Measurements from ENCODE around the gene NEUROD6.

Gene NEUROD6

GRCh38 chr7:31333291-31333690 lies 7.2 kb downstream of the NEUROD6 start:
- DNase-seq, result no peak

DNA sequence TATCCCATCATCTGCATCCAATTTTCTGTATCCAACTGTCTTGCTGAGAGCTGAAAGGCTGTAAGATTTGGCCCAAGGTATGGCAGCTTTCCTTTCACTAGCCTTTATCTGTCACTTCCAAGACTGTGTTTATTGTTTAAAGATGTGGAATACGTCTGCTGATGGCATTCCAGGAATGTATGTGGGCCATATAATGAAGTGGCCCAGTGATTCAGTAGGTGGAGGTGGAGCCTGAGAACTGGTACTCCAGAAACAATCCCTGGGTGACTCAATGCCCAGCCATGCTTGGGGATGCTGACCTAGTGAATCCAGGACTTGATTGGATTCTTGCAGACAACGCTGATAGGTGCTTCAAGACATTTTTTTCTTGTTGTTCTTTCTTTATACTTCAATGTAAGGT lies 13.5 kb downstream of the NEUROD6 start:
- no peak for DNase-seq

- DNase-seq, result no peak
These were observed 14.1 kb downstream of the NEUROD6 start for GRCh38 chr7:31326416-31326815.

DNA sequence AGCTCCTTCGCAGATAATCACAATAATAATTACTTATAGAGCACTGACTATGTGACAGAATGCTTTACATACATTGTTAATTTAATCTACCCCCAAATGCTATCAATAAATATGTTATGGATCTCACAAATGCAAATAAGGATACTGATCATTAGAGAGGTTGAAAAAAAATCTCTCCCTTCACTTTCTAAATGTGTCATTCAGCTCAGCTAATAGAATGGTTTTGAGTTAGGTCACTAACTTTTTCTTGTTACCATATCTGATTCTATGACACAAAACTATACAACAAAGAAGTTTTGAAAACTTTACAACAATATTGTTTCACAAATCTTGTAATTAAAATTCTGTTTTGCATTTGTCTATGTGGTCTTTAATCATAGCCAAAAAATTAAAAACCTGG lies 17.4 kb downstream of the NEUROD6 start:
- DNase-seq, result no peak

GRCh38 chr7:31320675-31321074 lies 19.9 kb downstream of the NEUROD6 start:
- DNase-seq, result no peak

DNA sequence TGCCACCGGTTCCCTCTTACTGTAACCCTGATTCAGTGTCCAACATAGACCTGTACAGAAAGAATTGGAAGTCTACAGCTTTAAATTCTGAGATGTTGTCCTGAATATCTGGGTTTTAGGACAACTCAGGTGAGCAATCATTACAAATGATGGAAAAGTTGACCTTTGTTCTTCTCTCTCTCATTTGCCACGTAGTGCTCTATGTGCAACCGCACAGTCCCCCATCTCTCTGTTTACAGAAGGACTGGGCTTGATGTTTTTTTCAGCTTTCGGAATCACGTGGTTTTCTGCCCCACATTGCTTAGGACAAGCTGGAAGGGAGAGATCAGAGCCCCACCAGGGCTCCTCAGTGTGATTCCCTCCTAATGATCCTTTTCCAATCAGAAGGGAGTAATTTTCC lies 22.2 kb downstream of the NEUROD6 start:
- DNase-seq, result no peak

GRCh38 chr7:31316876-31317275 lies 23.6 kb downstream of the NEUROD6 start:
- DNase-seq, result no peak

DNA sequence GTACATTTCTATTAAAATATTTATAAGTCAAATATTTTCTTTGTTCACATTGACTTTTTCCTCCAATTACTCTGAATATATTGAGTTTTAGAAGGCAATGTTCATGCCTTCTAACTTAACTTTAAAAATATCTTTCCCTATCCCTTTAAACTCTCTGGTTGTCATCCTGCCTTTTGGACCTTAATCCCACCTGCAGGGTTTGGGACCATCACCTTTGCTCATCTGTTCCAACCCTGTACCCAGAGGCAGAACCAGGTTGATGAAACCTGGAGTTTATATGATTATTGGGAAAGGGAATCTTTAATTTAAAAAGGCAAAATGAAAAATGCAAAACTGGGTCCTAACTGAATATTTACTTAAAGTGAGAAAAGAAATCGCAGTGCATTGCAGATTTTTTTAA lies 24.8 kb downstream of the NEUROD6 start:
- DNase-seq, result no peak

DNA sequence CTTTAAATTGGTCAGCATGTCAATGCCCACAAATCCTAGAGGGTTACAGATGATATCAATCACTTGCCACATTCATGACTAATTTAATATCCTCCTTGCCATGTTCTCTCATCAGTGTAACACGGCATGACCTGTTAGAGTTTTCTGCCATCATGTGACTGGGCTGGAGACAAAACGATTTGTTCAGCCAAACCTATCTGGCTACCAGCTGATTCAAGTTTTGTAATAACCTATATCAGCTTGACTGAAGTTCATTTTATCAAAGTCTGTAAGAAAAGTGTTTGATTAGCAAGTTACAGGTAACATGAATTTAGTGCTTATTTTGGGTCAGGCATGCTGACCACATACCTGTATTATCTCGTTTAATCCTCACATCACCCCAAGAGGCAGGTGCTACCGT lies 25.7 kb downstream of the NEUROD6 start:
- no peak for DNase-seq

DNA sequence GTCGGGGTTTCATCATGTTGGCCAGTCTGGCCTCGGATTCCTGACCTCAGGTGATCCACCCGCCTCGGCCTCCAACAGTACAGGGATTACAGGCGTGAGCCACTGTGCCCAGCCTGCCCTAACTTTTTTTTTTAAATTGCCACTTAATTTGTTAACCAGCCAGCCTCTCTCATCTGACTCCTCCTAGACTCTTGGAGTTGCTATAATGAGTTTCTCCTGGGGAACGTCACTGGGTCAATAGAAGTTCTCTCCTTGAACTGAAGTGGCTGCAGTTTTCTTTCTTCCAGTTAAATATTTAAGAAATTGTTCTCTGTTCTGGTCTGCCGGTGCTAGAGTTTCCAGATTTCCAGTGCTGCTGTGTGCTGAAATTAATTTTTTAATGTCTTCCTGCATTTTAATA lies 27.6 kb downstream of the NEUROD6 start:
- DNase-seq, result no peak

- no peak for DNase-seq
These were observed 29.0 kb downstream of the NEUROD6 start for GRCh38 chr7:31311552-31311951.

DNA sequence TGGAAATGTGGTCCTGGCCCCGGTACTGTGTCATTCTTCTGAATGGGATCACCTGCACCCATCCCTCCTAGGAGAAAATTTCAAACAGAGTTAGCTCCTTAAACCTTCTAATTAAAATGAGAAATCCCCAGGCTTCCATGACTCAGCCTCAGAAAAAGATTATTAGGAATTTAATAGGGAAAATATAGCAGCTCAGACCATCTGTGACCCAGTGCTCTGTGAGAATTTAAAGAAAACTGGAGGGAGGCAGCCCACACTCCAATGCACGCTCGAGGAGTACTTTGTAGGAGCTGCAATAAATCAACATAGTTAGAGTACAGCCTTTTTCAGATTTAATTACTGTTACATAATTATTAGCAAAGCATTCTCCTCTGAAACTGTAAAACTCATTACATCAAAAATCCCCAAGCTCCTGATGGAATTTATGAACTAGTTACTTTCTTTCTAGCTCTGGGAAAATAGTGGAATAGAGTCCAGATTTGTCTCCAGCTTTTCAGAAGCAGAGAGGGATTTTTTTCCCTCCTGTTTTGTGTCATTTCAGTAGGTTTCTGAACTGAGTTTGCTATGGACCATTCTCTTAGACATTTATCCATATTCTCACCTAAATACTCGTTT lies 30.1 kb downstream of the NEUROD6 start:
- DNase-seq, result no peak

DNA sequence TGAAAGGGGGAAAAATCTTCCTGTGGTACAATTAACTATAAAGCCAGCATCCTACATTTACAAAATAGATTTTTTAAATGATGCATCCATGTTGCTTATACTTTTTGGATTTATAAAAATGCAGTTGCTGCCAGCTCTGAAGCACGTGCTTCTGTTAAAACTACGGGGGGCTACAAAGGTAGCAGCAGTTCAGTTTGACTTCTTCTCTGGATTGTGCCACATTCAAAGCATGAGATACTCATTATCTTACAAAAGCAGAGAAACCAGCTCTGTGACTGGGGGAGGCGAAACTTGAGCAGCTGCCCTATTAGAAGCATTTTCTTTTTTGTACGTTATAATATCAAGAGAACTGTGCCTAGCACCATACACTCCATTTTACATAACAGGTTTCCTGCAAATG lies 31.1 kb downstream of the NEUROD6 start:
- no peak for DNase-seq

DNA sequence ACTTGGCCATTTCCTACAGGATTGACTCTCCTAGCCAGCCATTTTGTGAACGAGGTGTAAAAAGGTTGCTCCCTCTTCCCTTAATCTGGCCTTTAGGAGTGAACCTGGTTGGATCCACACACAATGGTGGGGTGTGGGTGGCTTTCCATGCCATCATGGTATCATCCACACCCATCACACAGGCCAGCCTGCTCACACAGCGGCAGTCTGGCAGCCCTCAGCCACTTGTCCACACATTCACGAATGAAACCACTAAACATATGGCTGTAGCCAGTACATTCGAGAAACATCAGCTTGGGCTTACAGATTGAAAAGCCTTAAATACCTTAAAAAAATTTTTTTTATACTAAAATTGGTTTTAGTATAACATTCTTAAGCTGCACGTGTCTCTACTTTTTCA lies 31.9 kb downstream of the NEUROD6 start:
- no peak for DNase-seq

- no peak for DNase-seq
These were observed 32.6 kb downstream of the NEUROD6 start for GRCh38 chr7:31307972-31308371.

- no peak for DNase-seq
These were observed 35.3 kb downstream of the NEUROD6 start for GRCh38 chr7:31305260-31305659.

DNA sequence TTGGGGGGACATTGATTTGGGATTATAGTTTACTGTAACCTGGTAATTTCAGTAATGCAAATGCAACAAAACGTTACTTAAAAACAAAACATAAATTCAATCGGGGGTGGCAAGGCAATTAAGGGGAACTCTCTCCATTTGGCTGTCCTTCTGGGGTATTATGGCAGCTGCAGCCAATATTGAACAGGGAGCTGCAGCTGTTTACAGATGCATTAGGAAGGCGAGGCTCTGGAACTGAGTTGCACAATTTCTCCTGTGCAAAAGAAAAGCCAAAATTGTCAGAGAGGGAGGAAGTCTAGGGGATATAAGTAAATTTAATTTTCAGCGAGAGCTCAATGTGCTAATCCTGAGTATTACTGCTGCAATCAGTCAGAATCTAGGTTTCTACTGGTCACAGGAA lies 36.1 kb downstream of the NEUROD6 start:
- no peak for DNase-seq

DNA sequence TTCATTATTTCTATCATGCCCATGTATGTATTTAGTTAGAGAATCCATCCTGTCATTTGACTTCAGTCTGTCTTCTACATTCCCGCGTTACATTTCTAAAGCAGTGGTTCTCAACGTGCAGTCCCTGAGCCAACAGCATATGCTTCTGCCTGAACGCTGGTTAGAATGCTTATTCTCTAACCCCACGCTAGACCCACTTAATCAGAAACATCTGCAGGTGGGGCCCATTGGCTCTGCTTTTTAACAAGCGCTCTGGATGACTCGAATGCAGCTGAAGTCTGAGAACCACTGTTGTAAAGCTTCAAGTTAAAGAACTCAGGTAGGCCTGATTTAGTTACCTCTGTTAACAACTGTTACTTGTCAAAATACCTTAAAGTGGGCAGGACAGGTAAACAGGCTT lies 38.2 kb downstream of the NEUROD6 start:
- DNase-seq, result no peak

- DNase-seq, result no peak
These were observed 41.2 kb downstream of the NEUROD6 start for GRCh38 chr7:31299336-31299735.

DNA sequence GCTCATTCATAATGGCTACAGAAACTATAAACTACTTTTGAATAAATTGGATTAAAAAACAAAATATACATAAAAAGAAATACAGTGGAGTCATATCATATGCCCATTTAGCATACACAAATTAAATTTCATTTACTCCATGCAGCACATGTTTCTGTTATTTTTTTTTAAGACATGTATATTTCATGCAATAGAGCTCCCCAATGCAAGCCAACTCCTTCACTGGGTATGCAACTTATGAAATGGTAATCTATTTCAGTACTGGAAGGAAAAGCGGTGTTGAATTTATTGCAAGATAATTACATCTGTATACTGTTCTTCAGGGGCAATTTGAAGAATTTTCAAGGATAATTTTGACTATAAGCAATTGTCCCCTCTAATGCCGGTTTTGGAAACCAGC lies 49.9 kb downstream of the NEUROD6 start:
- no peak for DNase-seq
